ENCODE measurements around the gene MYL11.

Gene MYL11

GRCh38 chr16:30369938-30370455 is 4.6 kb upstream of the MYL11 start:
- peaks cover 30% of the 10 kb centered on the region for H3K4me1 ChIP-seq (ENCODE audit: insufficient read depth, low read length)
- peak overlapping the region; percentile 56 for H3K4me3 ChIP-seq (ENCODE audit: low read length)
- H2AFZ ChIP-seq (ENCODE audit: low read depth, low read length) = peak overlapping the region; percentile 18
- H3K36me3 ChIP-seq (ENCODE audit: insufficient read depth, low read length) = peaks cover 9% of the 10 kb centered on the region
- no peaks in the 10 kb centered on the region for H3K9me3 ChIP-seq (ENCODE audit: low read length)
- no peaks in the 10 kb centered on the region for H3K27me3 ChIP-seq (ENCODE audit: insufficient read depth, low read length)

- Histone ChIP-seq H3K9me3 (ENCODE audit: low read length) (no peaks in the 10 kb centered on the region), H3K4me3 (ENCODE audit: low read length) (peak within 1 kb of the TSS; percentile 56)
Measured at GRCh38 chr16:30370456-30371247, 4.0 kb upstream of the MYL11 start, which contains the start of gene TBC1D10B. TBC1D10B (minus strand) TSS chr16:30370494; CDS start chr16:30370183, 311 bp downstream.

GRCh38 chr16:30371248-30371816 is 3.3 kb upstream of the MYL11 start:
- peaks cover 30% of the 10 kb centered on the region for H3K4me1 ChIP-seq (ENCODE audit: insufficient read depth, low read length)
- no peaks in the 10 kb centered on the region for H3K9me3 ChIP-seq (ENCODE audit: low read length)
- no peak overlapping the region for H2AFZ ChIP-seq (ENCODE audit: low read depth, low read length)
- H3K27me3 ChIP-seq (ENCODE audit: insufficient read depth, low read length) = no peaks in the 10 kb centered on the region
- peaks cover 3% of the 10 kb centered on the region for H3K36me3 ChIP-seq (ENCODE audit: insufficient read depth, low read length)
- H3K4me3 ChIP-seq (ENCODE audit: low read length) = peak overlapping the region; percentile 42

More at GRCh38 chr16:30370456-30371247, 4.0 kb upstream of the MYL11 start, which contains the start of gene TBC1D10B:
- Histone ChIP-seq H3K27me3 (ENCODE audit: insufficient read depth, low read length) (no peaks in the 10 kb centered on the region), H3K4me1 (ENCODE audit: insufficient read depth, low read length) (peaks cover 30% of the 10 kb centered on the region), H3K36me3 (ENCODE audit: insufficient read depth, low read length) (peaks cover 6% of the 10 kb centered on the region), H2AFZ (ENCODE audit: low read depth, low read length) (peak within 1 kb of the TSS; percentile 18)

- Histone ChIP-seq H3K9me3 (ENCODE audit: low read length) (no peaks in the 10 kb centered on the region), H3K36me3 (ENCODE audit: insufficient read depth, low read length) (peaks cover 3% of the 10 kb centered on the region), H3K27me3 (ENCODE audit: insufficient read depth, low read length) (no peaks in the 10 kb centered on the region), H3K4me3 (ENCODE audit: low read length) (no peak overlapping the region), H2AFZ (ENCODE audit: low read depth, low read length) (no peak overlapping the region), H3K4me1 (ENCODE audit: insufficient read depth, low read length) (peaks cover 32% of the 10 kb centered on the region)
Measured at GRCh38 chr16:30372038-30372712, 2.4 kb upstream of the MYL11 start.

- Histone ChIP-seq H3K4me1 (ENCODE audit: insufficient read depth, low read length) (peaks cover 29% of the 10 kb centered on the region), H3K27me3 (ENCODE audit: insufficient read depth, low read length) (no peaks in the 10 kb centered on the region), H2AFZ (ENCODE audit: low read depth, low read length) (no peak overlapping the region), H3K9me3 (ENCODE audit: low read length) (no peaks in the 10 kb centered on the region), H3K36me3 (ENCODE audit: insufficient read depth, low read length) (no peaks in the 10 kb centered on the region), H3K4me3 (ENCODE audit: low read length) (no peak overlapping the region)
Measured at GRCh38 chr16:30372725-30373124, 1.9 kb upstream of the MYL11 start.

- Histone ChIP-seq H3K36me3 (ENCODE audit: insufficient read depth, low read length) (no peaks in the 10 kb centered on the region), H3K4me3 (ENCODE audit: low read length) (no peak overlapping the region), H3K27me3 (ENCODE audit: insufficient read depth, low read length) (no peaks in the 10 kb centered on the region), H2AFZ (ENCODE audit: low read depth, low read length) (no peak overlapping the region), H3K4me1 (ENCODE audit: insufficient read depth, low read length) (peaks cover 18% of the 10 kb centered on the region), H3K9me3 (ENCODE audit: low read length) (no peaks in the 10 kb centered on the region)
Measured at GRCh38 chr16:30375864-30376263, 1.3 kb downstream of the MYL11 start.

- Histone ChIP-seq H3K9me3 (ENCODE audit: low read length) (no peaks in the 10 kb centered on the region), H2AFZ (ENCODE audit: low read depth, low read length) (no peak overlapping the region), H3K36me3 (ENCODE audit: insufficient read depth, low read length) (no peaks in the 10 kb centered on the region), H3K4me3 (ENCODE audit: low read length) (no peak overlapping the region), H3K27me3 (ENCODE audit: insufficient read depth, low read length) (no peaks in the 10 kb centered on the region), H3K4me1 (ENCODE audit: insufficient read depth, low read length) (peaks cover 18% of the 10 kb centered on the region)
Measured at GRCh38 chr16:30376461-30376902, 1.9 kb downstream of the MYL11 start.

GRCh38 chr16:30377050-30377811 is 2.6 kb downstream of the MYL11 start:
- no peaks in the 10 kb centered on the region for H3K9me3 ChIP-seq (ENCODE audit: low read length)
- no peaks in the 10 kb centered on the region for H3K36me3 ChIP-seq (ENCODE audit: insufficient read depth, low read length)
- peak overlapping the region; percentile 54 for H3K4me3 ChIP-seq (ENCODE audit: low read length)
- H2AFZ ChIP-seq (ENCODE audit: low read depth, low read length) = peak overlapping the region; percentile 48
- H3K27me3 ChIP-seq (ENCODE audit: insufficient read depth, low read length) = no peaks in the 10 kb centered on the region
- H3K4me1 ChIP-seq (ENCODE audit: insufficient read depth, low read length) = peaks cover 15% of the 10 kb centered on the region

- H3K27me3 ChIP-seq (ENCODE audit: insufficient read depth, low read length) = no peaks in the 10 kb centered on the region
- no peaks in the 10 kb centered on the region for H3K9me3 ChIP-seq (ENCODE audit: low read length)
- H2AFZ ChIP-seq (ENCODE audit: low read depth, low read length) = peak overlapping the region; percentile 48
- peaks cover 15% of the 10 kb centered on the region for H3K4me1 ChIP-seq (ENCODE audit: insufficient read depth, low read length)
- no peaks in the 10 kb centered on the region for H3K36me3 ChIP-seq (ENCODE audit: insufficient read depth, low read length)
- H3K4me3 ChIP-seq (ENCODE audit: low read length) = peak overlapping the region; percentile 54
Measured at GRCh38 chr16:30377812-30378235, 3.2 kb downstream of the MYL11 start.

- H3K9me3 ChIP-seq (ENCODE audit: low read length) = no peaks in the 10 kb centered on the region
- no peaks in the 10 kb centered on the region for H3K27me3 ChIP-seq (ENCODE audit: insufficient read depth, low read length)
- no peak overlapping the region for H2AFZ ChIP-seq (ENCODE audit: low read depth, low read length)
- no peaks in the 10 kb centered on the region for H3K36me3 ChIP-seq (ENCODE audit: insufficient read depth, low read length)
- H3K4me1 ChIP-seq (ENCODE audit: insufficient read depth, low read length) = peaks cover 15% of the 10 kb centered on the region
- peak overlapping the region; percentile 54 for H3K4me3 ChIP-seq (ENCODE audit: low read length)
Measured at GRCh38 chr16:30378236-30379157, 3.9 kb downstream of the MYL11 start.

- Histone ChIP-seq H3K27me3 (ENCODE audit: insufficient read depth, low read length) (no peaks in the 10 kb centered on the region), H2AFZ (ENCODE audit: low read depth, low read length) (no peak overlapping the region), H3K36me3 (ENCODE audit: insufficient read depth, low read length) (no peaks in the 10 kb centered on the region), H3K9me3 (ENCODE audit: low read length) (no peaks in the 10 kb centered on the region), H3K4me1 (ENCODE audit: insufficient read depth, low read length) (peaks cover 15% of the 10 kb centered on the region), H3K4me3 (ENCODE audit: low read length) (peak overlapping the region; percentile 54)
Measured at GRCh38 chr16:30379158-30379783, 4.7 kb downstream of the MYL11 start.
